Hematopoietic multipotent progenitor cell treated with erythropoietin and hydrocortisone succinate and interleukin-3 and kit ligand, for 4 days (in vitro differentiated cells): ENCODE data around the gene SPATS2.
A peak's percentile ranks its signal among the peaks of the same experiment; 100 is the strongest.

Experiments used
- DNase-seq: peaks from one replicate; pipeline ENCODE4 v3.0.0-alpha.2; 2015

Gene SPATS2

GRCh38 chr12:49543221-49543913, 176.1 kb downstream of the SPATS2 start:
- DNase-seq: no peak

GRCh38 chr12:49543914-49544815, 176.9 kb downstream of the SPATS2 start:
- DNase-seq: no peak

- no peak for DNase-seq
Observed at GRCh38 chr12:49545815-49546214, 178.6 kb downstream of the SPATS2 start.

- no peak for DNase-seq
Observed at GRCh38 chr12:49546481-49546880, 179.2 kb downstream of the SPATS2 start.

GRCh38 chr12:49547090-49547690, 179.9 kb downstream of the SPATS2 start:
- no peak for DNase-seq

GRCh38 chr12:49548481-49548821, 181.2 kb downstream of the SPATS2 start:
- no peak for DNase-seq

- peak; percentile 63 for DNase-seq
Observed at GRCh38 chr12:49548822-49549648, 181.8 kb downstream of the SPATS2 start.

- DNase-seq: no peak
Observed at GRCh38 chr12:49549735-49550692, 182.8 kb downstream of the SPATS2 start.

GRCh38 chr12:49550693-49551252, 183.5 kb downstream of the SPATS2 start:
- DNase-seq: no peak

GRCh38 chr12:49552014-49552413, 184.8 kb downstream of the SPATS2 start:
- no peak for DNase-seq

GRCh38 chr12:49552425-49552824, 185.2 kb downstream of the SPATS2 start:
- no peak for DNase-seq

- no peak for DNase-seq
Observed at GRCh38 chr12:49552899-49553298, 185.6 kb downstream of the SPATS2 start.

- DNase-seq: peak; percentile 77
Observed at GRCh38 chr12:49553512-49554088, 186.3 kb downstream of the SPATS2 start.

GRCh38 chr12:49554266-49554665, 187.0 kb downstream of the SPATS2 start:
- no peak for DNase-seq

- DNase-seq: no peak
Observed at GRCh38 chr12:49555631-49556390, 188.5 kb downstream of the SPATS2 start.

- DNase-seq: no peak
Observed at GRCh38 chr12:49556391-49557186, 189.3 kb downstream of the SPATS2 start.

GRCh38 chr12:49557187-49557916, 190.1 kb downstream of the SPATS2 start:
- no peak for DNase-seq

- no peak for DNase-seq
Observed at GRCh38 chr12:49557917-49558215, 190.6 kb downstream of the SPATS2 start.

- DNase-seq: peak; percentile 43
Observed at GRCh38 chr12:49558526-49558925, 191.3 kb downstream of the SPATS2 start.
